Endothelial cell (in vitro differentiated cells): ENCODE measurements around the gene NLRP14. TPM values are rescaled to one million over a fixed set of nuclear protein-coding genes. Genes with fewer than 3 reads are reported as not detected.

ENCODE experiments used
- DNase-seq: peaks from one replicate; pipeline ENCODE4 v3.0.0; 2021; ENCODE audit warnings: low spot score
- H3K27ac Mint-ChIP-seq: one replicate; pipeline ENCODE4 v1.8.0; 2021; ENCODE audit warnings: mixed read lengths, inconsistent platforms; ENCODE audit not compliant: unreplicated experiment
- H3K27me3 Mint-ChIP-seq: one replicate; pipeline ENCODE4 v1.8.0; 2021; ENCODE audit warnings: mild to moderate bottlenecking, moderate library complexity, mixed read lengths, inconsistent platforms; ENCODE audit not compliant: unreplicated experiment
- H3K36me3 Mint-ChIP-seq: one replicate; pipeline ENCODE4 v1.8.0; 2021; ENCODE audit warnings: mild to moderate bottlenecking, low read depth, mixed read lengths, inconsistent platforms; ENCODE audit not compliant: unreplicated experiment
- H3K4me1 Mint-ChIP-seq: one replicate; pipeline ENCODE4 v1.8.0; 2021; ENCODE audit warnings: mild to moderate bottlenecking, mixed read lengths, inconsistent platforms; ENCODE audit not compliant: unreplicated experiment
- H3K4me3 Mint-ChIP-seq: one replicate; pipeline ENCODE4 v1.8.0; 2021; ENCODE audit warnings: mild to moderate bottlenecking, mixed read lengths, inconsistent platforms; ENCODE audit not compliant: unreplicated experiment
- H3K9me3 Mint-ChIP-seq: one replicate; pipeline ENCODE4 v1.8.0; 2021; ENCODE audit warnings: mixed read lengths, inconsistent platforms; ENCODE audit not compliant: unreplicated experiment
- CTCF ChIP-seq: fragments of 200-600 bp; sonication (generic); IDR thresholded peaks from one replicate; pipeline ENCODE4 v1.5.0; 2021; ENCODE audit warnings: antibody characterized with exemption; ENCODE audit not compliant: unreplicated experiment
- total RNA-seq: library from RNA; stranded (reverse); fragmentation: NEBNext Ultra II Directional; extraction: Animal tissue kit (Norgen Biotek cat#: 25700); gene quantifications from one replicate; pipeline ENCODE4 v1.2.1, GENCODE V29; 2021; ENCODE audit not compliant: unreplicated experiment

The NLRP14 gene
- total RNA-seq, 1 donor from 2014 or later, result 0.13 TPM

- no peaks in the 10 kb centered on the region for H3K4me1 Mint-ChIP-seq
- H3K9me3 Mint-ChIP-seq, result no peaks in the 10 kb centered on the region
- TF ChIP-seq CTCF, result no peak
- H3K27ac Mint-ChIP-seq, result no peak overlapping the region
- no peak for DNase-seq
- H3K4me3 Mint-ChIP-seq, result no peak overlapping the region
- no peaks in the 10 kb centered on the region for H3K36me3 Mint-ChIP-seq
- H3K27me3 Mint-ChIP-seq, result no peaks in the 10 kb centered on the region
Measured at GRCh38 chr11:6991227-6991626, 29.1 kb upstream of the NLRP14 start.

DNA sequence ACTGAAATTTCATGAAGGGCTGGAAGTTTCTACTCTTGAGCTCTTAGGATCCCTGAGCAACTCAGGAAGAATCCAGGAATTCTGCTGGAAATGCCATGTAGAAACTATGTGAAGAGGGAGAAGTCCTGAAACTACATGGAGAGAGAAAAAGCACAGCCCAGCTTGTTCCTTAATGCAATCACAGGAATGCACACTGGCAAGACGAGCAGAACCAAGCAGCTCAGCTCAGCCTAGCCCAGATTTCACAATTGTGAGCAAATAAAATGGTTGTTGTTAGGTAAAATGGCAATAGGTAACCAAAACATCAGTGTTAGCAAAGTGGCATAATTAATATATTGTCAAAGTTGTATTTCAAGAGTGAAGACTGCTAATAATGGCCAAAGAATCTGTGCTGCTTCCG, 28.3 kb upstream of the NLRP14 start:
- TF ChIP-seq CTCF, result no peak
- DNase-seq, result no peak
- Mint-ChIP-seq H3K9me3 (no peaks in the 10 kb centered on the region), H3K36me3 (no peaks in the 10 kb centered on the region), H3K27ac (no peak overlapping the region), H3K27me3 (no peaks in the 10 kb centered on the region), H3K4me1 (no peaks in the 10 kb centered on the region), H3K4me3 (no peak overlapping the region)

DNA sequence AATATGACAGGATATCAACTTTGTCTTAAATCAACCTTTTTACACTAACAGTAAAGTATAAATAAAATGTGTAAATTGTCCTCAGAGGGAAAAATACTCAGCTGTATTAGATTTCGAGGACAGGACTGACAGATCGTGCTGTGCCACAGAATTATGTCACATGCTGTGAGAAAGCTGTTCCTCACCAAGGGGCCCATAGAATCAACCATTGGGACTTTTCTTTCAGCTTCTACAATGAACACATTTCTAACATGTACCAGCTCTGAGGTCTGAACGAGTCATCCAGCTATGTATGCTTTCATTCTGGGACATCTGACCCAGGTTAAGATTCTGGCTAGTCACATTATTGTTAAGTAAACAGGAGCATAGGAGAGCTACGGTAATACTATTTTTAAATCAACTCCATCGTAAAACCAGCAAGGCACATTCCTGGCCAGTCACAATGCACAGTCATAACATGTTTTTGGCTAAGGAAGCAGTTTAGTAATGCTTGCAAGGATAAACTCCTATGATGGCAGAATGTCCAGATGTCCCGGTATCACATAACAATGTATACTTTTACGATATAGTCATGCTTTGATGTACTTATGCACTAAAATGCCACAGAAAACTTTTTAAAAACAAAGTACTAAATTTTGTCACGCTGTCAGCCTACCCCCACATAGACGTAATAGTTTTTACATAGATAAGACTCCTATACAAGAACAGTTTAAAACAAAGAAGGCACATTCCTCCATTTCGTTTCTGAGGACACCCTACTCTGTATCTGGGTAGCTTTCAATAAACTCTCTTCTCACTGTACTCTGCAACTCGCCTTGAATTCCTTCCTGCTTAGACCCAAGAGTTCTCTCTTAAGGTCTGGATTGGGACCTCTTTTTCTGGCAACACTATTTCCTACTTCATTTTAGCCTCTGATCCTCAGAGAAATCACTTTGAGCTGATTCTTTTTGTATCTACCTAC, 27.5 kb upstream of the NLRP14 start:
- DNase-seq, result no peak
- Mint-ChIP-seq H3K4me3 (no peak overlapping the region), H3K27me3 (no peaks in the 10 kb centered on the region), H3K9me3 (no peaks in the 10 kb centered on the region), H3K27ac (no peak overlapping the region), H3K4me1 (no peaks in the 10 kb centered on the region), H3K36me3 (no peaks in the 10 kb centered on the region)
- no peak for TF ChIP-seq CTCF

GRCh38 chr11:6995703-6996102, 24.6 kb upstream of the NLRP14 start:
- H3K36me3 Mint-ChIP-seq, result no peaks in the 10 kb centered on the region
- H3K27ac Mint-ChIP-seq, result no peak overlapping the region
- H3K4me1 Mint-ChIP-seq, result no peaks in the 10 kb centered on the region
- TF ChIP-seq CTCF, result no peak
- H3K9me3 Mint-ChIP-seq, result no peaks in the 10 kb centered on the region
- DNase-seq, result no peak
- no peaks in the 10 kb centered on the region for H3K27me3 Mint-ChIP-seq
- no peak overlapping the region for H3K4me3 Mint-ChIP-seq

DNA sequence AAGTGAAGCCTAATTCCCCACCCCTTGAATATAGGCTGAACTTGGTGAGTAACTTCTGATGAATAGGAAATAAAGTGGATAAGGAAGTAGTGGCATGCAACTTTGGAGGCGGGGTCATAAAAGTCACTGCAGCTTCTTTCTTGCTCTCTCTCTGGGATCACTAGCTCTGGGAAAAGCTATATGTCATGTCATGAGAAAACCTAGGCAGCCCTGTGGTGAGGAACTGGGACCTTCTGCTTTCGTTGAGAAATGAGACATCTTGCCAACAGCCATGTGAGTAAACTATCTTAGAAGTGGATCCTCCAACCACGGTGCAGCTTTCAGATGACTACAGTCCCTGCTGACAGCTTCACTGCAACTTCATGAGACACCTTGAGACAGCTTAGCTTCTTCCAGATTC, 15.8 kb upstream of the NLRP14 start:
- peaks cover 6% of the 10 kb centered on the region for H3K4me1 Mint-ChIP-seq
- H3K4me3 Mint-ChIP-seq, result no peak overlapping the region
- no peak overlapping the region for H3K27ac Mint-ChIP-seq
- DNase-seq, result no peak
- no peaks in the 10 kb centered on the region for H3K27me3 Mint-ChIP-seq
- no peaks in the 10 kb centered on the region for H3K36me3 Mint-ChIP-seq
- no peak for TF ChIP-seq CTCF
- no peaks in the 10 kb centered on the region for H3K9me3 Mint-ChIP-seq
